Upper lobe of right lung (tissue), 1 donor: ENCODE results near the gene SH3TC1. TPM values are rescaled to one million over a fixed set of nuclear protein-coding genes. Genes with fewer than 3 reads are reported as not detected.

Experiments
- ATAC-seq: fragments of 200-7000 bp; cut with Tn5 transposase; one replicate; pipeline ENCODE4 v1.9.1; 2020; ENCODE audit warnings: mild to moderate bottlenecking, moderate library complexity
- DNase-seq: peaks from one replicate; pipeline ENCODE4 v3.0.0-alpha.2; 2020
- H3K27ac ChIP-seq: fragments of 200-600 bp; one replicate; pipeline ENCODE4 v1.8.0; 2022
- H3K27me3 ChIP-seq: fragments of 200-600 bp; one replicate; pipeline ENCODE4 v1.8.0; 2022; ENCODE audit warnings: mild to moderate bottlenecking
- H3K36me3 ChIP-seq: fragments of 200-600 bp; one replicate; pipeline ENCODE4 v1.8.0; 2022
- H3K4me1 ChIP-seq: fragments of 200-600 bp; one replicate; pipeline ENCODE4 v1.8.0; 2022
- H3K4me3 ChIP-seq: fragments of 200-600 bp; one replicate; pipeline ENCODE4 v1.8.0; 2022; ENCODE audit warnings: mild to moderate bottlenecking
- H3K9me3 ChIP-seq: fragments of 200-600 bp; one replicate; pipeline ENCODE4 v1.8.0; 2022
- intact Hi-C: fragments of 100-400 bp; cut with DNase I; formaldehyde crosslinking; loops from one replicate; pipeline ENCODE4 v1.11.0; 2022
- total RNA-seq: library from RNA; stranded (reverse); fragmentation: NEBNext Ultra II Directional; extraction: Animal tissue kit (Norgen Biotek cat#: 25700); gene quantifications from one replicate; pipeline ENCODE4 v1.2.1, GENCODE V29; 2021
- TF ChIP-seq, protein P1 (sequence below): fragments of 200-600 bp; IDR thresholded peaks from one replicate; pipeline ENCODE4 v1.8.0; 2022; ENCODE audit warnings: antibody characterized with exemption
- donor health status: DM: no; HTN: yes; CAD: no; lungs with severe emphysema.

Gene SH3TC1
- total RNA-seq, 1 donor from 2014 or later, result 71.7 TPM

DNA sequence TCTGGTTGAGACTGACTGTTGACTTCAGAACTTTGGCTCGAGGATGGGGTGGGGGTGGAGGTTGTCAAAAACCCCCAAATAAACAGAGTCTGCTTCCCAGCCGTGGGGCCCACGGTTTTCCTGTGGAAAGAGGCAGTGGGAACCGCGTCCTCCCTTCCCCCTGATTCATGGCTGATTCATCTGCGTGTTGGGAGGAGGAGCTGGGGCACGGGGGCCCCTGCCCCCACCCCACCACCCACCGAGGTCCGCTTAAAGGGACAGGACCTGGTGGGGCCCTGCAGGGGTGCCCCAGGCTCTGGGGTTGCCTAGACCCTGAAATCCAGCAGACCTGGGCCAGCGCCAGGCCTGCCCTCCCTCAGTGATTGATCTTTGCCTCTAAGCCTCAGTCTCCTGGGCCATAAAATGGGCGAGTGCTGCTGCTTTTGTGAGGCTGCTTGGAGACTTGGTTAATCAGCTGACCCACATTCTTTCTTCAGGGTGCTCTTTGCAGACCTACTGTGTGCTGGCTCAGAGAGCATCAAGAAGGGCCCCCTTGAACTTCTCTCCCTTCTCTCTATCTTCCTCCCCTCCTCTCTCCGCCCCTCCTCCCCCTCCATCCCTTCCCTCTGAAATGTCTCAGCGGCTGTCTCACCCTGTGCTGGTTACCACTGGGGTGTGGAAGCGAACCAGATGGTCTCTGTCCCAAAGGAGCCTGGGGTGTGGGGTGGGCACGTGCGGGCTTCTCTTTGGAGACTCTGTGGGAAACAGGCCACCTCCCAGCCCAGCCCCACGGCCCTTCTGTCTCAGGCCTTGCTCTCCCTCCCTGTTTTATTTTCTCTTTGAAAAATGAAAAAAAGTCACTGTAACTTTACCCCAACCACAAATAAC, 79.6 kb downstream of the SH3TC1 start:
- peak; percentile 53 for DNase-seq
- no peak for ATAC-seq
- TF ChIP-seq, protein P1, sequence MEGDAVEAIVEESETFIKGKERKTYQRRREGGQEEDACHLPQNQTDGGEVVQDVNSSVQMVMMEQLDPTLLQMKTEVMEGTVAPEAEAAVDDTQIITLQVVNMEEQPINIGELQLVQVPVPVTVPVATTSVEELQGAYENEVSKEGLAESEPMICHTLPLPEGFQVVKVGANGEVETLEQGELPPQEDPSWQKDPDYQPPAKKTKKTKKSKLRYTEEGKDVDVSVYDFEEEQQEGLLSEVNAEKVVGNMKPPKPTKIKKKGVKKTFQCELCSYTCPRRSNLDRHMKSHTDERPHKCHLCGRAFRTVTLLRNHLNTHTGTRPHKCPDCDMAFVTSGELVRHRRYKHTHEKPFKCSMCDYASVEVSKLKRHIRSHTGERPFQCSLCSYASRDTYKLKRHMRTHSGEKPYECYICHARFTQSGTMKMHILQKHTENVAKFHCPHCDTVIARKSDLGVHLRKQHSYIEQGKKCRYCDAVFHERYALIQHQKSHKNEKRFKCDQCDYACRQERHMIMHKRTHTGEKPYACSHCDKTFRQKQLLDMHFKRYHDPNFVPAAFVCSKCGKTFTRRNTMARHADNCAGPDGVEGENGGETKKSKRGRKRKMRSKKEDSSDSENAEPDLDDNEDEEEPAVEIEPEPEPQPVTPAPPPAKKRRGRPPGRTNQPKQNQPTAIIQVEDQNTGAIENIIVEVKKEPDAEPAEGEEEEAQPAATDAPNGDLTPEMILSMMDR, result no peak
- no peaks in the 10 kb centered on the region for H3K9me3 ChIP-seq
- no peak overlapping the region for H3K4me3 ChIP-seq
- no peaks in the 10 kb centered on the region for H3K36me3 ChIP-seq
- no peaks in the 10 kb centered on the region for H3K27me3 ChIP-seq
- H3K4me1 ChIP-seq, result peaks cover 21% of the 10 kb centered on the region
- intact Hi-C loops, result no loop called here
- no peak overlapping the region for H3K27ac ChIP-seq

DNA sequence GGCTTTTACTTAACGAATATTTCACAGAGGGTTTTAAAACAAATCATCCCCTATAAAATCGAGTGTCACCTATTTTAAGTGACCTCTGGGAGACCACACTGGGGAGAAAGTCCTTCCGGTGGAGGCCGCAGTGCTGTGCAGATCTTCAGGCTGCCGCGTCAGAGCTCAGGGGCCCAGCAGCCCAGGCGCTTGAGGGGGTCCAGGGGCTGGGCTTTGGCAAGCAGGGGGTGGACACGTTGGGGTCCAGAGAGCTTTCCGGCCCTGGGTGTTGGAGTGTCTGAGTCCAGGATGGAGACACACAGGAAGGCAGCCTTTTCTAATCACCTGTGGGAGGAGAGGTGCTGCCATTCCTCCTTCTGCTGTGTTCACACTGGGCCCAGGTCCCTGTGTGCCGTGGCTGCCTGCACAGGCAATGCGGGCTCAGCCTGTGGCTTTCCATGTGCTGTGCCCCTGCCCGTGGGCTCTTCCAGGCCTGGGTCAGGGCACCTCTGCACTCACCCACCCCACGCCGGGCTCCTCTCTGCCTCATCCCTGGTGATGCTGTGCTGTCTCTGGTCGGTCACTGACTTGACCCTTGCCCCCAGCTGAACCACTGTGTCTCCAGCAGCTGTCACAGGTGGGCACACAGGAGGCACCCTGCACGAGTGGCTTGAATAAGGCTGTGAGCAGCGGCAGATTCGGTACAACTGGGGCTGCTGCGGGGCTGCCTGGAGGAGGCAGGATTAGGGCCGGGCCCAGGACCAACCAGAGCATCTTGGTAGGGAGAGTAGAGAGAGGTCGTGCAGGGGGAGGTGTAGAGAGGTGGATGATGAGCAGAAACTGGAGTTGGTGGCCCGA, 80.4 kb downstream of the SH3TC1 start:
- DNase-seq, result no peak
- no peak overlapping the region for H3K4me3 ChIP-seq
- TF ChIP-seq, protein P1, result no peak
- no peak overlapping the region for H3K27ac ChIP-seq
- no peaks in the 10 kb centered on the region for H3K9me3 ChIP-seq
- peaks cover 21% of the 10 kb centered on the region for H3K4me1 ChIP-seq
- H3K36me3 ChIP-seq, result no peaks in the 10 kb centered on the region
- intact Hi-C loops, result no loop called here
- H3K27me3 ChIP-seq, result no peaks in the 10 kb centered on the region
- no peak for ATAC-seq

- no peaks in the 10 kb centered on the region for H3K27me3 ChIP-seq
- no peaks in the 10 kb centered on the region for H3K36me3 ChIP-seq
- H3K9me3 ChIP-seq, result no peaks in the 10 kb centered on the region
- DNase-seq, result no peak
- TF ChIP-seq, protein P1, result no peak
- H3K4me3 ChIP-seq, result no peak overlapping the region
- no peak overlapping the region for H3K27ac ChIP-seq
- intact Hi-C loops, result no loop called here
- no peak for ATAC-seq
- peaks cover 19% of the 10 kb centered on the region for H3K4me1 ChIP-seq
Observed at GRCh38 chr4:8280158-8280875, 81.2 kb downstream of the SH3TC1 start.

DNA sequence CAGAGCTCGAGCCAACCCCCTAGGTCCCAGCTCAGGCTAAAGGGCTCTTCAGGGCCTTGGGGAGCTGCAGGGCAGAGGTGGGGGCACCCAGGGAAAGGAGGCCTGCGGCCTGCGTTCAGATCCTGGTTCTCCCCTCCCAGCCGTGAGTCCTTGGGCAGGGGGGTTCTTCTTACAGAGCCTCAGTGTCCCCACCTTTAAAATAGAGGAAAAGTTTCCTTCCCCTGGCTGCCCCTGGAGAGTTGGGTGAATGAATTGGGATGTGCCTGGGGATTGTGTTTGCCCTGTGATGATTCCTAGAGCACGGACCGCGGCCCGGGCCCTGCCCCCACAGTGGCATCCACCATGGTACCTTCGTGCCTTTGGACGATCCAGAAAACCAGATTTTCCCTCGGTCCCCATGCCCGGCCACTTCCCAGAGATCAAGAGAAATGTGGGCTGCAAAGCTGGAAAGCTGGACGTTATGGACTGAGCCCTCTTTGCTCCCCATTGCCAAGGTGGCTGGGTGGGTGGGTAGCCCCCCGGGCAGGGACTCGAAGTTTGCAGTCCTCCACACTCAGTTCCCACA, 81.9 kb downstream of the SH3TC1 start:
- DNase-seq (no peak), ATAC-seq (no peak)
- Histone ChIP-seq H3K9me3 (no peaks in the 10 kb centered on the region), H3K36me3 (no peaks in the 10 kb centered on the region), H3K4me1 (peaks cover 13% of the 10 kb centered on the region), H3K4me3 (no peak overlapping the region), H3K27me3 (no peaks in the 10 kb centered on the region), H3K27ac (no peak overlapping the region)
- TF ChIP-seq, protein P1, result no peak
- intact Hi-C loops, result no loop called here

GRCh38 chr4:8281519-8282133, 82.5 kb downstream of the SH3TC1 start:
- H3K4me1 ChIP-seq, result peaks cover 6% of the 10 kb centered on the region
- no peaks in the 10 kb centered on the region for H3K9me3 ChIP-seq
- ATAC-seq, result peak; percentile 32
- no peaks in the 10 kb centered on the region for H3K27me3 ChIP-seq
- TF ChIP-seq, protein P1, result no peak
- no peak for DNase-seq
- no peak overlapping the region for H3K4me3 ChIP-seq
- H3K27ac ChIP-seq, result no peak overlapping the region
- intact Hi-C loops, result no loop called here
- no peaks in the 10 kb centered on the region for H3K36me3 ChIP-seq
